LoVo (cell line): ENCODE measurements around the gene PCK1.
A peak's percentile ranks its signal among the peaks of the same experiment; 100 is the strongest.

Experiments used
- DNase-seq: peaks from one replicate; pipeline ENCODE4 v3.0.0-alpha.2; 2016; ENCODE audit warnings: low spot score

The PCK1 gene

DNA sequence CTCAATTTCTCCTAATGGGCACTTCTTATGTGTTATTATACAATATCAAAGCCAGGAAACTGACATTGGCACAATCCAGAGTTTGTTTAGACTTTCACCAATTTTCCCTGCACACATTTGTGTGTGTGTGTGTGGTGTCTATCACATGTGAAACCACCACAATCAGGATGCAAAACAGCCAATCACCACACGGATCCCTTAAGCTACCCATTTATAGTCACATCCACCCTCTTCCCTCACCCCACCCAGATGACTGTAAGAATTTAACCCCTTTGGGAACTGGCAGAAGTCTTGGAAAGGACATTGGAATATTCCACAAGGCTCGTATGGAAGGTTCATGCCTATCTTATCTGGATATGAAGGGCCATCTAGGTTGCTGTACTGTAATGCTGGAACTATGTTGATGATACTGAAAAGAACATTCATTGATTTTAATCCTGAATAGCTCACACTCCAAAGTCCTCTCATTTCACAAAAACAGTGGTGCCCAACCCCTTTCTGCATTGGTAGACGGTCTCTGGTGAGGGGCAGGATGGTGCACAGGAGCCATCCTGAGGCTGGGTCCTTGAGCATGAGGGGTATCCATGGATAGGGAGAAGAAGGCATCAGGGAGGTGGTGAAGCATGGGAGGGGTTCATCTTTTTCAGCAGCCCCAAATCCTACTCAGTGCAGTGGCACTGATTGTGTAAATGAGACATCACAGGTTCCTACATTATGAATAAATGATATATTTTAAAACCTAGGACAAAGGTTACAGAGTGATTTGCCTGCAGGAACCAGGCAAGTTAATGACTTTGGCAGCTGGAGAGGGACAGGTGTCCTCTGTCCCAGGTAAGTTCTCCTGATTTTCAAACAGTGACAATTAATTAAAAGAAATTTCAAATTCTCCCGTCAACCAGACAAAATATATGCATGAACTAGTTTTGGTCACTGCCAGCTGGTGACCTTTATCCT, 23.9 kb upstream of the PCK1 start:
- no peak for DNase-seq

DNA sequence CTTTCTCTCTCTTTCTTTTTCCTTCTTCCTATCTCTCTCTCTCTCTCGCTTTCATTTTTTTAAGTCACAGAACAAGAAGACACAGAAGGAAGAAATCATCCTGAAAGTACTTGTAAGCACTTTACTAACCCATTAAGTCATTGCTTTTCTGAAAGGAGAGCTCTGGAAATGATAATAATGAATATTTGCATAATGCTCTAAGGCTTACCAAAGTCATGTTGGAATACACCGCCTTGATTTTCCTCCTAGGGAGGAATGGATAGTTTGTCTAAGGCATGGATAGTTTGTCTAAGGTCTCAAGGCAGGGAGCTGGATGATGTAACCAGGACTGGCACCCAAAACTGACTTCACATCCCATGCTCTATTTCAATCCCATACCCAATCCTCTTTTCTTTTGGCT, 23.1 kb upstream of the PCK1 start:
- DNase-seq = no peak

DNA sequence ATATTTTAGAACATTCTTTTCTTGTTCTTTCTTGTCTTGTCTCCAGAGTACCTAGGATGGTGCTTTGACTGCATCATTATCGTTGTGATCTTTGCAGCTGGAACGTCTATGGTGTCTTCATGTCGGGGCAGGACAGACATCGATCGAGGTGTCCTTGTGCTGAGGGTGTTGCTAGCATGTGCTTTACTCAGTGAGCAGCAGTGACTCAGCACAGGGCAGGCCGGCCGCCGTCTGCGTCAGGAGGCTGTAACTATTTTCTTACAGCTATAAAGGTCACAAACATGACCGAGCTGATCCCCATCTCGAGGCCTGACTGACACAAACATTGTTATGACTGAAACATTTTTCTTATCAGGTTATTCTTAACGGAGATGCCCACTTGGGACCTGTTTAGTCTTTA, 21.0 kb upstream of the PCK1 start:
- no peak for DNase-seq

DNA sequence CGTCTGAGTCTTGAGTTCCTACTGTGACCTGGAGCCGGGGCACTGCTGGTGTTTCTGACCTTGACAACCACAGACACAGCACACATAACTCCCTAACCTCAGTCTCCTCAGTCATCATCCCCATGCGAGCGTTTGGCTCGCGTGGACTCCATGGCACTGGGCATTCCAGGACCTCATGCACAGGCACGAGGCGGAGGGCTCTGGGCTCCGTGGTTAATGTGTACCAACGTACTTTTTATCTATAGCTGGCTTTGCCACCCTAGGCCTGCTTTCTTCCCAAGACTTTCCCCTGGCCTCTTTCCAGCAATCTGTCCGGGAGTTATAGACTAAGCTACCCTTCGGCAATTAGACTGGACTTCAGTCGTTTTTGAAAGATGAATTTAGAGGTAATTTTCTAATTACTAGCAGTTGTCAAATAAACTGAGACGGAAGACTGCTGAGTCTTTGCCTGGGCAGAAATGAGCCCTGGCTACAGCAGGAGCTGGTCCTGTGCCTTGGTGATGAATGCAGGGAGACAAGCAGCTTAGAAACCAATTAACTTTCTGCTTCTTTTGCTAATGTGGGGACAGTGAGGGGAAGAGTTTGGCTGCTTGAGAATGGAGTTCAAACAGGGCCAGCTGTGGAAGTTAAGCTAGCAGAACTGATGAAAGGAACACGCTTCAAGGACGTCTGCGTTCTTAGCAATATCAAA, 19.9 kb upstream of the PCK1 start:
- no peak for DNase-seq

DNA sequence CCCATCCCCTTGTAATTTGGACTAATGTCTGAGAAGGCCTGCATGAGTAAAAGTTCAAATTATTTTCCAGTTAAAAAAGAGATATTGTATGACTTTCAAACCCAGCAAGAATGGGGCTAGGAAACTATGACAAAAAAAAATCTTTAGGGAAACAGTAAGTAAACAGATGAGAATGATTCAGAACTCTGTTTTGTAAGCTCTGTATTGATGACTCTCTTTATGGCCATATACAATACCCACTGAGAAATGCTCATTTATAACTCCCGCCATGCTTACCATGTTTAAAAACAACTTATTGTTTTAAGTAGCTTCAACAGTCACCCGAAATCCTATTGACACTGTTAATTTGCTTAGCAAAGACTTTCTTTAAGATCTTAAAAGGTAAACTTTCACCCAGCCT, 17.2 kb upstream of the PCK1 start:
- no peak for DNase-seq

DNA sequence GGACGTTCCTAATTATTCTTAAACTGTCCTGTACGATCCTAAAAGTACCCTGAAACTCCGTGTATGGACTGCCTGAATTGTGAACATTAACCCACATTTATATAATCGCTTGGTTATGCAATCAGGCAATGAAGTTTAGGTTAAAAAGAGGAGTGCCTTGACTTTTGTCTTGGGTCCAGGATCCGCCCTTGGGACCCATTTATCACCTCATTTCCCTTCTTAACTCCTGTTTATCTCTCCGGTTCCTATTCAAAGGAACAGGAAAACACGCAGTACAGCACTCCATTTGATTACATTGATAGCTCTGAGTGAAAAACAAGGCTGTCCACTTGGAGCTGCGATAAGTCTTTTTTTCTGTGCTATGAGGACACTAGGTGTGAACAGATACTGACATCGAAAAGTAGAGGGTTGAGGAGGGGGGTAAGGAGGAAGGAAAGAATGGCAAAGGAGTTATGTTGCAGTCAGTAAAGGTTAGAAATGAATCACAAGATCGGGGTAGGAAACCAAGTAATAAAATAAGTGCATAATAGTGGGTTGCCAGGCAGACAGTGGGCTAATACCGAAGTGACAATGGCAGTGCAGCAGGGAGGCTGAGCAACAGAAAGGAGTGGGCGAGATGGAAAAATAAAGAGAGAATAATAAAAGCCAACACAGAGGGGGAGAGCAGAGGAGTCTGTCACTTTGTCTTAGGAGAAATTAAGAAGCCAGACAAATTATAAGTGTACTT, 15.9 kb upstream of the PCK1 start:
- peak; percentile 14 for DNase-seq

DNA sequence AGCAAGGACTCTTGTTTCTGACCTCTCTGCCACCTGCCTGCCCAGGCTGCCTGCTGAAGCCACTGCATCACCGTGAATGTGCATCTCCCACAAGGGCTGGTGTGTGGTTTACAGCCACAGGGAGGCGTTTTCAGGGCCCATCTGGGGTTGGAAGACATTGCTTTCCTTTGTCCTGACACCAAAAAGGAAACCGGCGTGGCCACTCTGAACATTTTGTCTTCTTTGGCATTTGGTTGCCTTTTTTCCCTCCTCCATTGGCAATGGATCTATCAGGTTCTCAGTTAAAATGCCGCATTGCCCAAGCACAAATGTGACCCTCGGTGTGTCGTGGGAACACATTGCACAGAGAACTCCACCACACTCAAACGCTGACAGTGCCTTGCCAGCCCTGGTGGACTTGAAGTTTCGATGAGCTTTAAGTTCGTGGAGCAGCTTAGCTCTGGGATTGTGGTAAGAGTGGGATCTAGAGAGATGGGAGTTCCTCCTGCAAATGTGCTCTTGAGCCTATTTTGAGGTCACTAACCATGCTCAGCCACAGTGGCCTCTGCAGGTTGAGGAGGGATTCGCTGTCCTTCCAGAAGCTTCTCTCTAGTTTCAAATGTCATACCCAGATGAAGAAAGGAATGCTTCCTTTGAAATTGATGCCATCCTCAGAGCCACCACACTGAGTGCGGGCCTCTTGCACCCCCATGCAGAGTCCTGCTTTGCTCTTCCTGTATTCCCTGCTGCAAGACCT, 14.8 kb upstream of the PCK1 start:
- DNase-seq = no peak

DNA sequence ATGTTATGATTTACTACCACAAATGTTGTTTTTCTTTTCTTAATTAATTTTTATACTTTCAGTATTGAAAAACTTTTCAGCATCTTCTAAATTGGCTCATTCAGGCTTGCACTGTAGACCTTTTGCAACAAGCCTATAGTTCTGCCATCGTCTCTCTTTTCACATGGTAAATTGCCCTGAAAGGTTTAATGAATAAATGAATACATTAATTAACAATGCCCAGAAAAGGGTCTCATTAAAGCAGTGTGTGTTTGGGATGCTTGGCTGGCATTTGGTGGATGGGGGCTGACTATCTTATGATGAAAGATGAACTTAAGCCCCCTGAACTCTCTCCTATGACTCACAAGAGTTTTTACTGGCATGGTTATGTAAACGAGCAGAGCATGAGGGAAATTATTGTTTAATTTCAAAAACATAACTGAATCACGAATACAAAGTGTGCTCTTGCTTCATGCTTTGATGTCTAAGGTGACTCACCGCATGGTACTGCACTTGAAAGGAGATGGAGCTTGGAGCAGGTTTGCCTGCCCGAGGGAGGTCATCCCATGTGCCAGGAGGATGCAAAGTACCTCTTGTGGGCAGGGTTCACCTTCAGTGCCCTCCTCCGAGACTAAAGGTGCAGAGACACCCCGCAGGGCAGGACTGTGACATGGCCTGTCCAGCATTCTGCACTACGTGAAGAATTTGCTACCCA, 13.8 kb upstream of the PCK1 start:
- peak; percentile 51 for DNase-seq

DNA sequence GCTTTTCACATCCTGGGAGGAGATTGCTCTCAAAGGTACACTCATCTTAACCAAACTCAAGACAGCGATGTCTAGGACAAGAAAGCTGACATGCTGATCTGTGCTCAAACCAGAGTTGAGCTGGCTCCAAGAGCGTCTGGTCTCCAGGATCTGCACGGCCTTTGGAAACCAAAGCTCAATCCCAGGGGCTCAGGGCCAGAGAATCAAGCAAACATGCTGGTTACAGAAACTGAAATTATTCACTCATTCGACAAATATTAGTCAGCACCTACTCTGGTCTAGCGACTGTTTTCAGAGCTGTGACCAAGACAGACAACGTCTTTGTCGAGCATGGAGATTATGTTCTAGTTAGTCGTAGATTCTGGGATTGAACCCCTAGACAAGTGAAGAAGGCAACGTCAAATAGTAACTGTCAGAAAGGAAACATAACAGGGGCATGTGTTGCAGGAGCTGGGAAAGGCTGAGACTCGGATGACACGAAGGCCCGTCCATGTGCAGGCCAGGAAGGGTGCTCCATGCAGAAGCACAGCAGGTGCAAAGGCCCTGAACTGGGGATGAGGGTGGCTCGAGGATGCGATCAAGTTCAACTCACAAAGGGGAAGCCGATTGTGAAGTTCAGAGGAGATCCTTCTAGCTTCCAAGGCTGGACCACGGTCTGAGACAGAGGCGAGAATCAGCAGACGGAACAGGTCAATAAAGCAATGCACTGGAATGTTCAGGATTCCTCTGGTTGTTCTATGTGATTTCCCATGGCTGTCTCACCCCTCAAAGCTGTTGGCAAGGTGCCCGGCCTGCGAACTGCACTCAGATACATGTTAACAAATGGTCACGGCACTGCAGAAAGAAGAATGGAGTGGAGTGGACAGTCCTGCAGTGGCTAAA, 12.5 kb upstream of the PCK1 start:
- no peak for DNase-seq

DNA sequence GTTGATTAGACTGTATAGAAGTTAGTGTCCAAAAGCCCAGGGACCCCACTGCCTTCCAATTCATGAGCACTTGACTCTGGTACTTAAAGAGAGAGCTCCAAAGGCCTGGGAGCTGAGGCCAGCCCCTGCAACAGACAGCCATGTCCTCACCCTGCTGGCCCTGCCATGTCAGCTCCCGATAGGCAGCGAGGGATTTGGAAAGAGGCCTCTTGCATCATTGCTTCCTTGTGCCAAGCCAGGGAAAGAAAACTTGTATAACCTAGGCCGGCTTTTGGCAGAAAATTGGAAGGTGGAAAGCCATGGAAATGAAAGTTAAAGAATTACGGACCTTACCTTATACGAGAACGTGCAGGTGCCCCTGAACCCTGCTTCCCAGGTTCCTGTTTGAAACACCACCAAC, 8.4 kb upstream of the PCK1 start:
- DNase-seq = no peak

DNA sequence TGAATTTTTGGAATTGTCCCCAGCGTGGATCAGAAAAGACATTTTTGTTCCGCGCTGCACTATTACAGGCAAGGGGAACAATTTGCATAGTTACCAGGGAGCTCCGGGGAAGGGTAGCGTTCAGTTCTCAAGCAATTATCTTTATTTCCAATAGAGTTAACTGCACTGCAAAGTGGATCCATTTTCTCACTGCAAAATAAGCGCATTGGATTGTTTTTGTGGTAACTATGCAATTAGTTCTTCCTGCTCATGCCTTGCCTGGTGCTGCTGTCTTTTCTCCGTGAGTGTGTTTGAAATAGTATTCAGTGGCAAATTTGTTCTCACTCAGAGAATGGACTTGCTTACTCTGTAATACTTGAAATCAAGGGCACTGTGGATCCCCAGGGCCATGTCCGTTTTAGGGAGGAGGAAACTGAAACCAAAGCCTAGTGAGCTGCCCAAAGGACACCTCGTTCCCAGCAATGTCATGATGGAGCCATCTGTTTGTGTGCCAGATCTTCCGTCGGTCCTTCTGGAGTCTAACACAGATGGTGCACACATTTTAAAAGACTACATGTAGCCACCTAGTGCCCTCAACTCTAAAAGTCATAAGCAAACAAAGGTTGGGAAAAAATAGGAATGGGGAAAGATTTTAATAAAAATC, 7.4 kb upstream of the PCK1 start:
- no peak for DNase-seq

DNA sequence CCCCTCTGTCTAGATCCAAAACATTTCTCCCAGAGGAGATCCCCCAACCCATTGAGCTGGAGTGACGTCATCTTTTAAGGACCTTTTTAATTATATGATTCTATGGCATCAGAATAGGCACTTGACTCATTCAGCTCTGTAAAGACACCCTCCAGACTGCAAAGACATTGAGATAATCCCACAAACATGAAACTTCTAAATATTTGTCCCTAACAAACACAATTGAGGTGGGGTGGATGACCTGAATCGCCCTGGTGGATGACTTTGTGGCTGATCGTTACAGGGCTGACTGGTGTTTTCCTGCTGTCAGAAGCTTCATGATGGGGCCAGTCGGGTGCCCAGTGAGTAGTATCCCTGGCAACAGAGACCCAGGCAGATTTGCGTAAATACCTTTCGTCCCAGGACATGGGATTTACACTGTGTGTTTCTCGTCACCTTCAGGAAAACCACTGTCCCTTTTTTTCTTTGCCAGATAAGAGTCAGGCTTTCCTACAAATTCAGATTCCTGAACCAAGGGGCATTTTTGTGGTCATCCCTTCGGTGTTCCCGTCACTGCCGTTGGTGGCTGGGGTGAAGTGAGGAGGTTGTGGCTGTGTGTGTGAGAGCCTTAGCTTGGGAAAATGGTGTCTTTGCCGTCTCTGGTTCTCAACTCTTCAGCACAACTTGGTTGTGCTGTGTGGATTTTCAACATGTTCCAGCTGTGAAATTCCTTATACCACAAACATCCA, 5.3 kb upstream of the PCK1 start:
- no peak for DNase-seq

DNA sequence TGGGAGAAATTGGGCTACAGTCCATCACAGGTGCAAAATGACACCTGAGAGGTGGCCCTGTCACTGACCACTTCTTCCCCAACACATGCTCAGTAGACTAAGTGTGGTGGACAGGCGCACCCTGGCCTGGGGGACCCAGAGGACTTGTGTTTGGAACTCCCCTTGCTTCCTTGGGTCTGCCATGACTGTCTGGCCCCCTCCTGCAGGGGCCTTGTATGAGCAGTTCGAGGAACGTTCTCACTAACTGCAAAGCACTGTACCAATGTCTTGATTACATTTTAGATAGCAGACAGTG, 4.0 kb upstream of the PCK1 start:
- no peak for DNase-seq

DNA sequence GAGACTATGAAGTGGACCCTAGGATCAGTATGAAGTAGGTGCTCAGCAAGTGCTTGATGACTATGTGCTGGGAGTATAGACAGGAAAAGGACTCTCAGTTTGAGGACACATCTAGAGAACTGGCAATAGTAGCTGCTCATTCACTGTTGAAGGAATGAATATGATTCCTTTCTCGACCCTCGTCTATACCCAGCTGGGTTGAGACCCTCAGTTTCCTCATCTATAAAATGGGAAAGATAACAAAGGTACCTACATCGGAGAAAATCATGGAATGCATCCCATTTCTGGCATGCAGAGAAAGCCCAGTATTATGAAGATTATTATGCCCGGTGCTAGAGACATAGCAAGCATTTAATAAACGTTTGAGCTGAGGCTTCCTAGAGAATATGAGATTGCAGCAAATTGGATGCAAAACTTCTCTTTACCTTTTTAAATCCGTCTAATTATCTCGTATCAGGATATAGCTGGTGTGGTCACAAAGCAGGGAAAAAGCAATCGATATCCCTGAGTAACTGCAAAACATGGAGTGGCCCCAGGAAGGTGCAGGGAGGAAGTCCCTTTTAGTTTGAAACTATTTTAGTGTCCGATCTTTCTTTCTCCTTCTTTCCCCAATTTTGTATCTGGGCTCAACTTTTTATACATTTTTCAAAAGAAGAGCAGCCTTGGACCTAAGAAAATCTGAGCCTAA, 2.8 kb upstream of the PCK1 start:
- DNase-seq = no peak

DNA sequence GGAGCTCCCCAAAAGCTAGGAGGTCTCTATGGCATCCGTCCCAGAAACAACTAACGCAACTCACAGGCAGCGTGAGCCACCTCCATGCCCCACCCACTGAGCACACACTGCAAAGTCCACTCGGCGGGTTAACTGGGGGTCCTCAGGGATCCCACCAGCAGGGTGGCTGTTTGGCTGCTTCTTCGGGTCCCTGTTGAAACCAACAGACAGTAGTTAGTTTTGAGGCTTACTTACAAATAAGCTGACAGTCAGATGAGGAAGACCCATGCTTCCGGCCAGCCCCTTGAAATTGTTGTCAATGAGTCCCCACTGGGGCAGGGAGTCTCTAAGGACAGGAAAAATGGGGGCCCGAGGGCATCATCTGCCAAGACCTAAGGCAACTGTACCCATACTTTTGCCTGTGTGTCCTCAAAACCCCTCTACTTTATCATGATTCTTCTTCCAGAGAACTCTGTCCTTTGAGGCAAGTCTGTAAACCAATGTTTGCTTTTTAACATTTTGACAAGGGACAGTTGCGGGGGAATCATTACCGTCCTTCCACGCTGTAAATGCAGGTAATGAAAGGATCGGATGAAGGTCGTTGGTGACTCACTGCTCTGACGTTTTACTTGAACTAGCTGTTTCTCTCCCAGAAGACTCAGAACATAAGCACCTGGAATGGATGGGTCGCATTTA, 2.2 kb upstream of the PCK1 start:
- peak; percentile 27 for DNase-seq

DNA sequence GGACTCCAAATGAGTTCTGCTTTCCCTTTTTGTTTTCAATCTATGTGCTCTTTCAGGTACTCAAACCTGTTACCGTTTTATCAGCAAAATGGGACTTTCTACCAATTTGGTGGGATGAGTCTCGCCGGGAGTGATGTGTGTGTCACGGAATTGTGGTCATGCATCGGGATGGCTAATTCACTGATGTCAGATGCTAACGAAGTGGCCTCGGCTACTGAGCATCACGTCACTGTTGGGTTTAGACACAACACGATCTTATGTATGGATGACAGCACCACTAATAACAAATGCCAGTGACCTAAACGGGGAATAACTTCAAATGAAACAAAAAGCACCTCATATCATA, 1.6 kb upstream of the PCK1 start:
- DNase-seq = no peak

DNA sequence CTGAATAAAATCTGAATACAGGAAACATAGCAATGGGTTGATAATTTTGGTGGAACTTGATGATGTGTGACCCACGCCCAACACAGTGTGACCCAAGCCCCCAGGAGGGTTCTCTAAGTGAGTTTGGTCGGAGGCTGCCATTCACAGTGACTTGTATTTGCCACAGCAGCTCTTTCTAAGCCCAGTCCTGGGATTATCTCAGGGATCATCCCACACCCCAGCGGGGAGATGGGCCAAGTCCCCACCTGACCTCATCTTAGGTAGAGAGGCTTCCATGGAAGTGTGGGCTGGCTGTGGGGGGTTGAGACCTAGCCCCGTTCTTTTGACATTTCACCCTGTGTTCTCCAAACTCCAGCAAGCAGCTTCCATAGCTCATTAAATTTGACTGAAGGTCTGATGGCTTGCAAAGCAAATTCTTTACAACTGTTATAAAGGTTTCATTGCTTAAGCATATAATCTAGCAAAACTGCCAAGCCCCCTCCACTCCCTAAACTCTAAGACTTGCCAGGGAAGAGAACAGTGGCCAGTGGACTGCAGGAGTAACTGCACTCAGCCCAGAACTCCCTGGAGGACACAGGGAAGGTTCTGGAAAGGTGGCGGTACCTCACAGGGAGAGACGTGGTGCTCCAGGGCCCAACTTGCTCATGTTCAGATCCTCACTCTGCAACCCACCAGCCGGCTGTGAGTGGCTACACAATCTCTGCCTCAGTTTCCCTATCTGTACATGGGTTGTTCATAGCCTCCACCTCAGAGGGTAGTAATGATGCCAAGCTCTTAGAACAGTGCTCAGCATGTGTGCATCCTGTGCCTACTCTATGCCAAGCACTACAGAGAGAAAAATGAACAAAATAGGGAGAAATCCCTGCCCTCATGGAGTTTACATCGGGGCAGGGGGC, 1.0 kb upstream of the PCK1 start:
- no peak for DNase-seq
